ENCODE measurements around the gene DCDC1.

DNA sequence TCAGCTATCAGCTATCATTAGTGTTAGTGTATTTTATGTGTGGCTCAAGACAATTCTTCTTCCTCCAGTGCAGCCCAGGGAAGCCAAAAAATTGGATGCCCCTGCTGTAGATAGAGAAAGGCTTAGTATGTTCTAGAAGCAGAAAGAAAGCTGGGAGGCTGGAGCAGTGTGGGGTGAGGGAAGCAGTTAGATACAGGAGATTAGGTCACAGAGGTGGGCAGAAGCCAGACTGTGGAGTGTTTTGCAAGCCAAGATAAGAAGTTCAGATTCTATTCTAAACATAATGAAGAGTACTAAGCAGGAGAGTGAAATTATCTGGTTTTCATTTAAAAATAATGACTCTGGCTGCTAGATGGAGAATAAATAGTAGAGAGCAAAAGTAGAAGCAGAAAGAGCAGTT is 381.7 kb downstream of the DCDC1 start:
- TF ChIP-seq SMC3 (IDR thresholded peaks at IDR 0.05), result no peak
- TF ChIP-seq POLR2A (IDR thresholded peaks at IDR 0.05; ENCODE audit: low read length), result no peak

Measured in A549 (cell line).